Hepatic stellate cell (primary cell): ENCODE measurements around the gene PCNX2.
"Not testable (repeated sequence)": the region's sequence is repeated elsewhere in the genome, so short reads cannot be mapped to it uniquely, and the experiment has no call there.

Source experiments
- DNase-seq: peaks from one replicate; pipeline ENCODE4 v3.0.0; 2011; ENCODE audit warnings: low spot score

The PCNX2 gene

DNA sequence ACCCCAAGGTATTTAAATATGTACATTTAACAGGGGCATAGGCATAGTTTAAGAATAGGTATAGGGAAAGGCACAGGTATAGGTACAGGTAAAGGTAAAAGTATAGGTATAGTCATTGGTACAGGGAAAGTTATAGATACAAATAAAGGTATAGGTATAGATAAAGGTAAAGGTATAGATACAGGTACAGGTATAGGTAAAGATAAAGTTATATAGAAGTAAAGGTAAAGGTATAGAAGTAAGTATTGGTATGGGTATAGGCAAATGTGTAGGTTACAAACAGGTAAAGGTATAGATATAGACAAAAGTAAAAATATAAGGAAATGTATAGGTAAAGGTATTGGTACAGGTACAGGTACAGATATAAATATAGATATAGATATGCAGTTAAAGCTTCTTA lies 137.2 kb downstream of the PCNX2 start:
- no peak for DNase-seq

DNA sequence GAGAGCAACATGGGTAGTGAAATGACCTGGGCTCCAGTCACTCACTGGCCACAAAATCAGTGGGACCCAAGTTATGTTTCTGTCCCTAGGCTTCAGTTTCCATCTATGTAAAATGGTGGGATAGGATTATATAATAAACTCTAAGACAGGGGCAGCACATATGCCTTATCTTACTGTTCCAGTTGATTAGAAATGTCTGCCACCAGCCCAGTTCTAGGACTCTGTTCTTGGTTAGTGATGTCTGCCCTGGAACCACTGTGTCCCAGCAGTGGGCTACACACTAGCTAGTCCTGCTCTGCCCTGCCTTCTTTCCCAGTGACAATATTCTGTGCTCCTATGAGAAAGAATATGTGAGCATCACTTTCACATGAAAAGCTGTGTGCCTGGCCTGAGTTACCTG lies 138.3 kb downstream of the PCNX2 start:
- no peak for DNase-seq

DNA sequence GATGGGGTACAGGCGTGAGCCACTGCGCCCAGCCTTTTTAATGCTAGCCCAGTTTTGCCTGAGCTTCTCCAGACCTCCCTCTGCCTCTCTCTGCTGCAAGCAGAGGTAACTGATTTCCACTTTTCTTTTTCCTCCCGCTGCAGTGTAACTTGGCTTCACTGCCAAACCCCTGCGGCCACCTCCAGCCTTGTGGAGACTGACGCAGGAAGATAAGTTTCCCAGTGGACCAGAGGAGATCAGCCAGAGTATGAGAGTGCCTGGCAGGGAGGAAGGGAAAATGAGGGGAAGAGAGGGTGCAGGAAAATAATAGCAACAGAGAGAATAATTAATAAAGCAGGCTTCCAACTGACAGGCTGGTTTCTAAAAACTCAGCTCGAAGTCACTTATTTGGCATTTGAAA lies 143.7 kb downstream of the PCNX2 start:
- no peak for DNase-seq

DNA sequence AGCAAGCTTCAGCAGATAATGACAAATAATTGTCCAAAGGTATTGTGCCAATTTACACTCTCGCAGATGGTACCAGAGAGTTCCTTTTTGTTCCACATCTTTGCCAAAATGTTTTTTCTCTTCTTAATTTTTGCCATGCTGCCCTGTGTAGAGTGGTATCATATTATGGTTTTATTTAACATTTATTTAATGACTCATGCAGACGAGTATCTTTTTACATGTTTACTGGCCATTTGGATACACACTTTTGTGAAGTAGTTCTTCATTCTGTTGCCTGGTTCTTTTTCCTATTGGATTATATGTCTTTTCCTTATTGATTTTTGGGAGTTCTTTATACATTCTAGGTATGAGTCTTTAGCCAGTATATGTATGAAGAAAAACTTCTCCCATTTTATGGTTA lies 151.1 kb downstream of the PCNX2 start:
- no peak for DNase-seq

DNA sequence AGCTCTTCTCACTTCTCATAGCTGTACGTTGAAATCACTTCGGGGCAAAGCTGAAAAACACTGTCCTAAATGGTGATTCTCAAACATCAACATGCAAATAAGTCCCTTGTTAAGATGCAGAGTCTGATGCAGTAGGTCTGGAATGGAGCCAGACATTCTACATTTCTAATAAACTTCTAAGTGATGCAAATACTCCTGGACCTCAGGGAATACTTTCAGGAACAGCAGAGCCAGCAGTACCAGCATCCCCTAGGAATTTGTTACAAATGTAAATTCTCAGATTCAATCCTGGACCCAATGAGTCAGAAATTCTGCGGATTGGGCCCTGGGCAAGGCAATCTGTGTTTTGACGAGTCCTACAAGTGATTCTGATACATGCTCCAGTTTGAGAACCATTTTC lies 152.3 kb downstream of the PCNX2 start:
- no peak for DNase-seq

DNA sequence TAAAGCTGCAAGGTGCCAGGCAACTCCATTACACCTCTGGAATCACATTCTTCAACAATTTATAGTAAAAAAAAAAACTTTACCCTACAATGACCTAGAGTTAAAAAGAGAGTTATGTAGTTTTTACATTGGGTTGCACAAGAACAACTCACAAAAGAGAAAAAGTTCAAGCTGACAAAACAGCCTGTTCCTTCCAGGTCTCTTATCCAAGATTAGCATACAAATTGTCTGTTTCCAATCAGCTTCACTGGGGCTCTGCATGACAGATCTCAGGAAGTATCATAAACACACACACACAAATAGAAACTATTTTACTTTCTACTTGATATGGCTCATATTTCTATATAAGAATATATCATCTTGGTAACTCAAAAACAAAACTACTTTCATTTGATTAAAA lies 154.6 kb downstream of the PCNX2 start:
- no peak for DNase-seq

DNA sequence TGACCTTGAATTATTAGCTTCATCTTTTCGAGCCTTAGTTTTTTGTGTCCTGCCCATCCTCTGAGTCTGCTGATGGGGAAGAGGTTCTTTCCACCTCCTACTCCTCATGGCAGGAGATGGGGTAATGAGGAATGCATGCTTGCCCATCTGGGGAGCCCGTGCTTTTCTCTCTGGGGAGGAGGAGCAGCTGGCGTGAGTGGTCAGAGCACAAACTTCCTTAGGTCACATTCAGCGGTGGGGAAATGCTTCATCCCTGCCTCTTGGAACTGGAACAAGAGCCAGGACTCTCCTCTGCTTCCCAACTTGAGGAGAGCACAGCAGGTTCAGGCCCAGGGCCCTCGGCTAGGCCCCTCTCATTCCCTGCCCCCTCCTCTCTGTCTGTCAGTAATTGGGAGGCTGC lies 155.0 kb downstream of the PCNX2 start:
- no peak for DNase-seq

DNA sequence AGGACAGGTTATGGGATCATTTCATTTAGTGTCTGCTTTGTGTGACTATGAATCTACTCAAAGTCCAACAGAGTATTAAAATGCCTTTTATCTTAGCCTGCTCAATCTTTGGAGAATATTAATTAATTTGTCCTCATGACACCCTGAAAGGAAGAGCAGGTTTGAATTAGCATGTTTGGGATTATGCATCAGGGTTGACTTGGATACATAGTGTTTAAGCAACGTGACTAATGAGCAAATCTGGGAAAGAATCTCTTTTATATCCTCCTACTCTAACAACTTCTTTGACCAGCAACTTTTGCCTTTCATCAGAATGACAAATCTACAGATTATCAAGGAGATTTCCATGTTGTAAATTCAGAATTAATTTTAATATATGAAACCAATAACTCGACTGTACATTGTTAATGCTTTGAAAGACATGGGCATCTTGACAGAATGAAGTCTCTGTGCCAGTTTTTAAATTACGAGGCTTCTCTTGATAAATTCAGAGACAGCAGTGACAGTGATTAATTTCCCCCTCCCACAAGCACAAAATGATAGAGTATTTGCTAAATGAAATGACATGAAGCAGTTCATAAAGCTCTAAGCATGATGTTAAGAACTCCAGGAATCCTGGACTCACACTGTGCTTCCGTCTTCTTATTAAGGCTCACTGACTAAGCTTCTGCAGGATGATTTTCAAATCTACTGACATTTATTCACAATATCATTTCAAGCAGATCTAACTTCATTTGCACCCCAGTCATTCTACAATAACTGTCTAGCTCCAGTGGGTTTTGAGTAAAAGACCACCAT lies 156.5 kb downstream of the PCNX2 start:
- no peak for DNase-seq

DNA sequence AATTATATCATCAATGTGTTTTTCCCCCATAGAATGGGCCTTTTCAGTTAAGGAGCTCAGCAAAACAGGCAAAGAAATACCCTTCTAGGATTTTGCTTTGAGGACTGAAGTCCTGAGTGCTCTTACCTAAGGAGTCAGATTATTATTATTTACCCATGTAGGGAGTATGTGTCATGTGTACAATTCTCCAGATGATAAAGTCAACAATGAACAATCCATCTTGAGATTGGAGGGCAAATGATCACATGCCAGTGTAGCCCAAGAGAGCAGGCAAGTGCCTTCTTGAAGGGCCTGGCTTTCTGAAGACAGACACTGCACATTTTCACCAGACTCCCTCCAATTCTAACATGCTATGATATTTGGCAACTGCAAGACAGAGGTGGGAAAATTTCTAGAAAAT lies 159.7 kb downstream of the PCNX2 start:
- no peak for DNase-seq

DNA sequence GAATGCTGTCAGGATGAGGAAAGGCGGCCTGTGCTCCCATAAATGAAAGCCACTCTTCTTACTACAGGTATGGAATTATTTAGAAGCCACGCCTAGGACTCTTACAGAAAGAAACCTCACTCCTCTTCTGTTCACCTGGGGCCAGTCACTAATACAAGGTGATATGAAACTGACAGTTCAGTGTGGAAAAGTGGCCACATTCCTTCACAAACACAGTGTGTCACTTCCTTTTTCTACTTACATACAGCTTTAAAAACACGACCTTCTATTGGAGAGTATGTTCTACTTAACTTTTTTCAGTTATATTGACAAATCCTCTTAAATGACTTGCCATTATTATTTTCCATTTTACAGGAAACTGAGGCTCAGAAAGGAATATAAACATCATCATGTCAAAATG lies 163.1 kb downstream of the PCNX2 start:
- no peak for DNase-seq

DNA sequence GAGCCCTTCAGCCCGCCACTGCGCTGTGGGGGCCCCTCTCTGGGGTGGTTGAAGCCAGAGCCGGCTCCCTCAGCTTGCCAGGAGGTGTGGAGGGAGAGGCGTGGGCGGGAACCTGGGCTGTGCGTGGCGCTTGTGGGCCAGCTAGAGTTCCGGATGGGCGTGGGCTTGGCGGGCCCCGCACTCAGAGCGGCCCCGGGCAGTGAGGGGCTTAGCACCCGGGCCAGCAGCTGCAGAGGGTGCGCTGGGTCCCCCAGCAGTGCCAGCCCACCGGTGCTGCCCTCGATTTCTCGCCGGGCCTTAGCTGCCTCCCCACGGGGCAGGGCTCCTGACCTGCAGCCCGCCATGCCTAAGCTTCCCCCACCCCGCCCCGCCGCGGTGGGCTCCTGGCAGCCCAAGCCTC lies 166.5 kb downstream of the PCNX2 start:
- not testable (repeated sequence) for DNase-seq

DNA sequence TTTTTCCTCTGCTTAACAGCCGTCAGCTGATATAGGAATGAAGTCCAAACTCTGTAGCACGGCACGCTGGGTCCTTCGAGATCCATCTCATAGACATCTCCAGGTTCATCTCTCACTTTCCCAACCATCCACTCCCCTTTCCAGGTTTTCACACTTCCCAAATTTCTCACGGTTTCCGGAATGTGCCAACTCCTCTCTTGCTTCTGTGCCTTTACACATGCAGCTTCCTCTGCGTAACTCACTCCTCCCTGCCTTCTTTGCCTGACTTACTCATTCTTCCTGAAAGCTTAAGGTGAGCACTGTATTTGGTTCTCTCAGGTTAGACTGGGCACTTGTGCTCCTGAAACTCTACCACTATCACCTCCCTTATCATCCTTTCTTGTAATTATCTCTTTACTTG lies 168.4 kb downstream of the PCNX2 start:
- no peak for DNase-seq

DNA sequence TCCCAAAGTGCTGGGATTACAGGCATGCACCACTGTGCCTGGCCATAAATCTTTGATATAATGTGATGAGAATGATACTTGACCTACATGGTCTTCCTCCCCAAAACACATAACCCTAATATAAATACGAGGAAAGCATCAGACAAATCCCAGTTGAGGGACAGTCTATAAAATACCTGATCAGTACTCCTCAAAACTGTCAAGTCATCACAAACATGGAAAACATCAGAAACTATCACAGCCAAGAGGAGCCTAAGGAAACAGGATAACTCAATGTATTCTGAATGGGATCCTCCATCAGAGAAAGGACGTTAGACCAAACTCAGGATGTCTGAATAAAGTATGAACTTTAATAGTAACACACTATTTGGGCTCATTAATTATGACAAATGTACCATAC lies 172.7 kb downstream of the PCNX2 start:
- no peak for DNase-seq

DNA sequence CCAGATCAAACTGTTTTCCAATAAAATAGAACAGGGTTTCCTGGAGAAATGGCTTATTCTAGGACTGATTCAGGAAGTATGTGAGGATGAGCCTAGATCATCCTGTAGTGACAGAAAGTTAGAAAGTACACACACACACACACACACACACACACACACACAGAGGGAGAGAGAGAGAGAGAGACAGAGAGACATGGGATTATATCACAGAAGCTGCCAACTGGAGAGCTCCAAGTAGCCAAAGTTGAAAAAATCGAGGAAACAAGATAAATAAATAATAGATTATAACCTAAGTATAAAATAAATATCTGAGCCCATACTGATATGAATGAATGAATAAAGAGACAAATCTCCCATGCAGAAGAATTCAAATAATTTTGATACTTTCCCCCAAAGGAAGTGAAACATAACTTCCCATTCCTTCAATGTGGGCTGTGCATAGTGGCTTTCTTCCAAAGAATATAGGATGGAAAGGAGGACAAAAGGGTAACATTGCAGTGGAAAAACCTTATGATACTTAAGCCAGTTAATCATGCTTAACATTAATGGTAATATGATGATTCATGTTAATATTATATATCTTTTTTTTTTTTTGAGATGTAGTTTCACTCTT lies 173.5 kb downstream of the PCNX2 start:
- DNase-seq: no peak

DNA sequence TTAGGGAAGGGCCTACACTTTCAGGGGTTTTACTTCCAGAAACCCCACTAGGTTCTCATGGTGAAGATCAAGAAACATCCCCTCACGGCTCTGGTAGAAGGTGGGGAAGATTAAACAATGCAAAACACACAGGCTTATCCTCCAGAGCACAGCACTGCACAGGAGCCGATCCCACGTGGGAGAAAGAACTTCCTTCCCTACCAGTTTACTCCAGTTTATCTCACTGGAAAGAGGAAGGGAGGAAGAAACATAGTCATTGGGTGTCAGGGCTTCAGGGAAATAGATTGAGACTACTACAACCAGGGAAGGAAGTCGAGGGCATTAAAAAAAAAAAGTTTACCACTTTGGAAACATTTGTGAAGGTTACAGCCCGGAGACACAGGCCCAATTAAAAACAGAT lies 180.7 kb downstream of the PCNX2 start:
- no peak for DNase-seq

DNA sequence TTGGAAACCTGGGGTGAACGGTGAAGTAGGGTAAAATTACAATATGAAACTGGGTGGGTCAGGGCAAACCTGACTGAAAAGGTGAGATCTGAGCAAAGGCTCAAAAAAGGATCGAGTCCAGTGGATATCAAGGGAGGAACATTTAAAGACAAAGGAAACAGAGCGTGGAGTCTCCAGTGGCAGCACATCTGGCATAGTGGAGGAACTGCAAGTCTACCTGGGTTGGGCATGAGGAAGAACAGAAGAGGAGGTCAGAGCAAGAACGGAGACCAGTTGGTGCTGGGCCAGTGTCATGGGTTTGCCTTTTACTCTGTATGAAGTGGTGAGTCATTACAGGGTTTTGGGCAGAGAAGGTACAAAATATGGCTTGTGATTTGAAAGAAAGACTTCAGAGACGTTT lies 181.4 kb downstream of the PCNX2 start:
- no peak for DNase-seq

DNA sequence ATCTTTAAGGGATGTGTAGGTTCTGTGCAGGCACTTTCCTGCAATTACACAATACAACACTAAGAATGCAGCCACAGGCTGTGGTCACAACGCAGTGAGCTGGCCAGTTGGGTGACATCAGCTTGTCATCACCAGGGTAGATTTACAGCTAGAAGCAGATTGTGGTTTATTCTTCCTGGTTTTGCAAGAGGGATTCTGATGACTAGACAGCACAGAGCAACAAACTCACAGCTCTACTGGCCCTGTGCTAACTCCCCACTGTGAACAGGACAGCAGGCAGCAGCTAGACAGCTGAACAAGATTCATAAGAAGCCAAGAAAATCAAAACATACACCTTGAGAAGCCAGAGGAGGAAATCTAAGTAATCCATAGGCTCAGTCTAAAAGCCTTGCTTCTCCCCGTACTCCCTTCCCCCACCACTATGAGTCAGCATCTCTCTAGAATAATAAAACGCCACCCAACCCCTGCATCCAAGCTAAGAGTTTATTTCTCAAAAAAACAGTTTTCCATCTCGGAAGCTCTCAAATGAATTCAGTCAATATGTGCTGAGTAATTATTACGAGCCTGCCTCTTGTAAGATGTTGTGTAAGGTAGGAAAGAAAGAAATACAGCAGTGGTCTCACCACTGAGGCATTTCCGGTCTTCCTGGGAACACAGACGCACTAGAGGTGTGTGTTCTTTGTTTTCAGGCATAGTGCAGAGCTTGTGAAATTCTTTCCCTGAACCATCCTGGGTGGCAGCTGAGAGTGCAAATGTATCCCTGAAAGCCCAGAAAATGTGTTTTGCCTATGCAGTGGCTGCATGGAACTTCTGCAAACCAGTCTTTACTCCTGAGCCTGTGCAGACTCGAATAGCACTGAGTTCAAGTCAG lies 182.3 kb downstream of the PCNX2 start:
- DNase-seq: peak; percentile 78

DNA sequence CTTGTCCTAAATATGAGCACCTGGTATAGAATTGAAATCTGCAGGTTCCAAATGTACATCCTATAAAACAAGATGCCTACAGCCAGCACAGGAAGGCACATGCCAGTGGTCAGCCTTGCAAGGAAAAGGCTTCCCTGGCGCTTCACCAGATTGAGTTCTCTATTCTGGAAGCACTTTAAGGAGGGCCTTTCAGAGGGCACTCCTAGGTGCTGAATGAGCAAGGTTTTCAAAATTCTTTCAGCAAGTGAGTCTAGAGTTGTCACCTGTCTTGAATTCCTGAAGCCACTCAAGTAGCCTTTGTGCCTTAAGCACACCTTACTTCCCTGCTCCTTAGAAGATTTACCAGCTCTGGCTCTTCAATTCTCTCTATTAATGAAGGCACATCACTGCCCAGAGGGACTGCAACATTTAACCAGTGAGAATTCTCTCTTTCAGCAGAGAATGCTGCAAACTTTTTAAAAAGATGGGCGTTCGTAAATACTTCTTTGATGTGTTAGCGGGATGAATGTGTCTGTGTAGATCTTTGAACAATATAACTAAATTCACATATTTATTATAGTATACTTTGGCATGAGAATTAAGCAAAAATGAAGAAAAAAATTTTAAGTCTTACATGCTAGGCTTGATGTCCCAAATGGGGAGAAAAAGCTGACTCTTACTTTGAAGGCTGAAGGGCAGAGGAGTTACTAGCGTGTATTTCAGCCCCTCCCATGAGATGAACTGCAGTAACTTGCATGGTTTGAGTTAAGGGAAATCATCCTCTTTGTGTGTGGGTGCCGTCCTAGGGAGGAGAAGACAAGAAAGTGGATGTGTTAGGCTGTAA lies 183.1 kb downstream of the PCNX2 start:
- no peak for DNase-seq

DNA sequence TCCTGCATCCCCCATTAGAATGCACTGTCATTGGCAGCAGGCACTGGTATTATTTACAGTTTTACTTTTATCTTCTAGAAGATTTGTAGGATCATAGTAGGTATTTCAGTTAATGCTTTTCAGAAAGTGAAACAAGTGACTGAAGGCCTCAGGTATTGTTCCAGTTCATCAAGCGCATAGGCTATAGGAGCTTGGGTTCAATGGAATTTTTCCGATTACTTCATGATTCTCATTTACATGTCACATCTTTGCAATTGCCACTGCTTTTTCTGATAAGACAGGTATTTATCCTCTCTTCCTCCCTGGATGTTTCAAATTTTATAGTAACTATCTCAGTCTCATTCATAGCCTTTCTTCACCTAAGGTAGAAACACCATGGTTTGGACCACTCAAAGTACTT lies 183.8 kb downstream of the PCNX2 start:
- DNase-seq: no peak

DNA sequence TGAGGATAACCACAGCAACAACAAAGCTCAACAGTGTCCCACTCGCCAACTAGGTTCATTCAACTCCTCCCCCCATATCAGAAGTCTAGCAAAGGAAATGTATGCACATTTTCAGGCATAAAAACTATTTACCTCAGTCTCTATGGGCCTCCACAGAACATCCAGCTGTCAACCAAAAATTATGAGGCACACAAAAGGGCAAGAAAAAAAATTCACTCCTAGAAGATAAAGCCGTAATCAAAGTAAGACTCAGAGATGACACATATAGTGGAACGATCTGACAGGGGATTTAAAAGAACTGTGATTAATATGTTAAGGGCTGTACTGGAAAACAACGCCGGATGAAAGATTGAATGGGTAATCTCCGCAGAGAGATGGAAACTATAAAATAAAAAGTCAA lies 186.4 kb downstream of the PCNX2 start:
- DNase-seq: no peak

DNA sequence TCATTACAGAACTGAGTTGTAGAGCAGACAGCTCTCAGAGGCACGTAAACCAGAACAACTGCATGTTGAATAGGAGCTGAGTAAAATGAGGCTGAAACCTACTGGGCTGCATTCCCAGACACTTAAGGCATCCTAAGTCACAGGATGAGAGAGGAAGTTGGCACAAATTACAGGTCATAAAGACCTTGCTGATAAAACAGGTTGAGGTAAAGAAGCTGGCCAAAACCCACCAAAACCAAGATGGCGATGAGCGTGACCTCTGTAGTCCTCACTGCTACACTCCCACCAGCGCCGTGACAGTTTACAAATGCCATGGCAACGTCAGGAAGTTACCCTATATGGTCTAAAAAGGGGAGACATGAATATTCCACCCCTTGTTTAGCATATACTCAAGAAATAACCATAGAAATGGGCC lies 187.8 kb downstream of the PCNX2 start:
- DNase-seq: not testable (repeated sequence)

DNA sequence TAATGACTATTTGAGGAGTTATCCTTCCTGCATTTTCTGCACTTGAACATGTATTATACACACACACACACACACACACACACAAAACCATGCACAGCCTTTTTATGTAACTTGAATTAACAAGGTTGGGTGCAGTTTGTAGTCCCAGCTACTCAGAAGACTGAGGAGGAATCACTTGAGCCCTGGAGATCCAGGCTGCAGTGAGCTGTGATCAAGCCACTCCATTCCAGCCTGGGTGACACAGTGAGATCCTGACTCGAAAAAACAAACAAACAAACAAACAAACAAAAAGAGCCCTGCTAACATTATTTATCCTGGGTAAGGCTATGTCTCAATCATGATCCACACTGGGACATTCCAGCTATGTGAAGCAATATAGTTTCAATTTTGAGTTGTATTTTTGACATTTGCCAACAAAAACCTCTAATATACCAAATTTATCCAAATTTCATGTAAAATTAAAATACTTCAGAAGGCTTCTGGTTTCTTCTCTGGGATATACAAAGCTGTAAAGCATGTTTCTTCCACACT lies 188.3 kb downstream of the PCNX2 start:
- no peak for DNase-seq
